ENCODE measurements around the gene PCNX2. TPM values are rescaled to one million over a fixed set of nuclear protein-coding genes. Genes with fewer than 3 reads are reported as not detected.

Gene PCNX2
- total and polyA plus RNA-seq, 8 donors = 3.0 to 34.4 (median 9.9) TPM

- DNase-seq = no peak
- Histone ChIP-seq H3K9me3 (no peaks in the 10 kb centered on the region), H3K27me3 (no peaks in the 10 kb centered on the region), H3K27ac (no peak overlapping the region), H3K4me1 (no peaks in the 10 kb centered on the region), H3K4me3 (no peak overlapping the region), H3K36me3 (no peaks in the 10 kb centered on the region)
- intact Hi-C loops (cut with DNase I; ENCODE audit: low total_unique reads) = no loop called here
- no peak for TF ChIP-seq POLR2A (IDR thresholded peaks at IDR 0.05)
- no peak for TF ChIP-seq POLR2AphosphoS5 (IDR thresholded peaks at IDR 0.05)
- no peak for TF ChIP-seq EP300 (IDR thresholded peaks at IDR 0.05)
- TF ChIP-seq CTCF (IDR thresholded peaks at IDR 0.05) = no peak
- WGBS, 5 donors = 88 to 100% (median 91%) methylated on average over 1 of the region's 1 CpG
Measured at GRCh38 chr1:233094691-233095090, 200.8 kb downstream of the PCNX2 start.

- Histone ChIP-seq H3K4me3 (no peak overlapping the region), H3K27ac (no peak overlapping the region), H3K4me1 (no peaks in the 10 kb centered on the region), H3K36me3 (no peaks in the 10 kb centered on the region), H3K9me3 (no peaks in the 10 kb centered on the region), H3K27me3 (no peaks in the 10 kb centered on the region)
- no peak for DNase-seq
- WGBS, 5 donors = 68 to 80% (median 75%) methylated on average over 2 of the region's 2 CpGs
- TF ChIP-seq POLR2AphosphoS5 (IDR thresholded peaks at IDR 0.05) (no peak), CTCF (IDR thresholded peaks at IDR 0.05) (no peak)
- intact Hi-C loops (cut with DNase I; ENCODE audit: low total_unique reads) = no loop called here
Measured at GRCh38 chr1:233094269-233094668, 201.3 kb downstream of the PCNX2 start.

GRCh38 chr1:233090746-233091494 lies 204.6 kb downstream of the PCNX2 start:
- no peak overlapping the region for H3K4me3 ChIP-seq
- no peaks in the 10 kb centered on the region for H3K9me3 ChIP-seq
- H3K27me3 ChIP-seq = no peaks in the 10 kb centered on the region
- no peak overlapping the region for H3K27ac ChIP-seq
- no peaks in the 10 kb centered on the region for H3K36me3 ChIP-seq
- DNase-seq = no peak
- WGBS, 5 donors = 77 to 89% (median 84%) methylated on average over 7 of the region's 7 CpGs
- no peaks in the 10 kb centered on the region for H3K4me1 ChIP-seq
- TF ChIP-seq CTCF (IDR thresholded peaks at IDR 0.05) (no peak), EP300 (IDR thresholded peaks at IDR 0.05) (no peak), POLR2AphosphoS5 (IDR thresholded peaks at IDR 0.05) (no peak), POLR2A (IDR thresholded peaks at IDR 0.05) (no peak)
- intact Hi-C loops (cut with DNase I; ENCODE audit: low total_unique reads) = no loop called here

- Histone ChIP-seq H3K27me3 (no peaks in the 10 kb centered on the region), H3K4me3 (no peak overlapping the region), H3K36me3 (no peaks in the 10 kb centered on the region), H3K27ac (no peak overlapping the region), H3K4me1 (no peaks in the 10 kb centered on the region), H3K9me3 (no peaks in the 10 kb centered on the region)
- DNase-seq = no peak
- intact Hi-C loops (cut with DNase I; ENCODE audit: low total_unique reads) = no loop called here
- 95 to 100% (median 98%) methylated on average over 3 of the region's 3 CpGs for WGBS, 5 donors
- TF ChIP-seq CTCF (IDR thresholded peaks at IDR 0.05) = no peak
- no peak for TF ChIP-seq POLR2A (IDR thresholded peaks at IDR 0.05)
- TF ChIP-seq POLR2AphosphoS5 (IDR thresholded peaks at IDR 0.05) = no peak
- no peak for TF ChIP-seq EP300 (IDR thresholded peaks at IDR 0.05)
Measured at GRCh38 chr1:233089251-233089650, 206.3 kb downstream of the PCNX2 start.

Data from stomach (tissue), 9 donors.